Measurements from ENCODE around the gene NPL. TPM values are rescaled to one million over a fixed set of nuclear protein-coding genes. Genes with fewer than 3 reads are reported as not detected.

Gene NPL
- total and polyA plus RNA-seq, 2 donors (not counting 3 experiments of a cell fraction or from before 2014, with no cell fraction given): 0.14 to 0.75 TPM

DNA sequence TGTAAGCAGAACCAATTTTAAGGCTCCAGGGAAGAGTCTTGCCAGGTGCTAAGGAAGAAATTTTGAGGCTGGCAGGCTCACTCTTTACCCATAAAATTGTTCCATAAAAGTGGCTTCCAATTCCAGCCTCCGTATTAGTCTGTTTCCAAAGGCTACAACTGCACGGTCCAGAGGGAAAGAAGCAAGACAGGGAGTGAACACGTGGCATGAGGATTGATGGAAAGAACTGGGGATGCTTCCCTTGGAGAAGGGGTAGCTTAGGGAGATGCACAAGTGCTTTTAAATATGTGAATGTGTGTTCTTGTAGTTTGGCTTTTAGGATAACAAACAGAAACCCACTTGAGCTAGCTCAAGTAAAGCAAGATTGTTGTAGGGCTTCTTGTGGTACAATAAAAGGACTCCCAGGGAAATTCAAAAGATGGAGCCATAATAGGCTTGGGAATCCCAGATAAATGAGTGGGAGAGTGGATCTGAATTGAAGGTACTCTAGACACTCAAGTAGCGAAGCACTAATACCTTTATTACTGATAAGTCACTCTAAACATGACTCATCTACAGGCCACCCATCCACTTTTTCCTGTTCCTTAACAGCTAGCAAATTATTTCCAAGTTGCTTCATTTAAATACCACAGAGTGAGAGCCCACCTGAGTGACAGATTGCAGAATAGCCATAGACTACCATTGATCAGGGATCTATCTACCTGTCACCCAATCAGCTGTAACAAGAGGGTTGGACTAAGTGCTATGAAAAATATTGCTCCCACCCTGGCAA, 34.8 kb upstream of the NPL start:
- ChIA-PET CTCF (interaction anchor here (1.0 to 1.4 kb wide), 3 partner anchors 10 to 32 kb away, joined by 3 read pairs; no protein-coding TSS in a partner anchor), POLR2A (no interaction called here)
- H3K4me3 ChIP-seq (replicated peaks in 1 of 3; ENCODE audit: insufficient read depth in 1 of 3, low read depth in 1 of 3, low read length in 3 of 3): no peak overlapping the region
- H3K4me1 ChIP-seq (ENCODE audit: control insufficient read depth, extremely low read depth, insufficient read depth, low read length): no peaks in the 10 kb centered on the region
- no TSS peak for BruUV-seq (replicated peaks)
- H3K36me3 ChIP-seq (ENCODE audit: control insufficient read depth in 2 of 2, extremely low read depth in 1 of 2, insufficient read depth in 2 of 2, low read length in 2 of 2): no peaks in the 10 kb centered on the region
- H3K9me1 ChIP-seq (replicated peaks; ENCODE audit: control insufficient read depth, extremely low read depth, insufficient read depth, low read length): no peaks in the 10 kb centered on the region
- no peak overlapping the region for H3K27ac ChIP-seq (ENCODE audit: insufficient read depth, low read depth, low read length)
- no peaks in the 10 kb centered on the region for H4K20me1 ChIP-seq (replicated peaks; ENCODE audit: control insufficient read depth, extremely low read depth, insufficient read depth, low read length)
- dilution Hi-C loops (cut with MboI; ENCODE audit: extremely low pct_ligation_motif_present, low sequenced_read_pairs) (no loop called here), intact Hi-C loops (cut with micrococcal nuclease) (no loop called here)
- no peak for FAIRE-seq
- H2AFZ ChIP-seq (ENCODE audit: low read depth, low read length): no peak overlapping the region
- no peak for TF ChIP-seq EZH2 (IDR thresholded peaks at IDR 0.05; ENCODE audit: borderline replicate concordance, low read depth, low read length, severe bottlenecking)
- TF ChIP-seq FOS (IDR thresholded peaks at IDR 0.05; ENCODE audit: borderline replicate concordance, insufficient read depth, low read length): peak; percentile 8
- no peak for TF ChIP-seq GATA2 (IDR thresholded peaks at IDR 0.05; ENCODE audit: insufficient read depth, insufficient read length, low read depth, low read length)
- TF ChIP-seq, protein P1, sequence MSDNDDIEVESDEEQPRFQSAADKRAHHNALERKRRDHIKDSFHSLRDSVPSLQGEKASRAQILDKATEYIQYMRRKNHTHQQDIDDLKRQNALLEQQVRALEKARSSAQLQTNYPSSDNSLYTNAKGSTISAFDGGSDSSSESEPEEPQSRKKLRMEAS (IDR thresholded peaks at IDR 0.05; ENCODE audit: insufficient read depth, insufficient read length): no peak
- no peak for TF ChIP-seq JUN (IDR thresholded peaks at IDR 0.05; ENCODE audit: borderline replicate concordance, insufficient read depth, insufficient read length, low read depth)
- no peaks in the 10 kb centered on the region for H3K9me3 ChIP-seq (replicated peaks; ENCODE audit: control insufficient read depth, insufficient read depth, low read length)
- no peak overlapping the region for H3K9ac ChIP-seq (replicated peaks; ENCODE audit: extremely low read depth, insufficient read depth, low read length)
- H3K27me3 ChIP-seq (ENCODE audit: control insufficient read depth in 2 of 2, insufficient read depth in 2 of 2, low read length in 2 of 2): no peaks in the 10 kb centered on the region
- no peaks in the 10 kb centered on the region for H3K79me2 ChIP-seq (ENCODE audit: control insufficient read depth, insufficient read depth, low read length)
- no peak for DNase-seq (ENCODE audit: low read depth, low spot score)
- no peak overlapping the region for H3K4me2 ChIP-seq (ENCODE audit: insufficient read depth, low read length)

DNA sequence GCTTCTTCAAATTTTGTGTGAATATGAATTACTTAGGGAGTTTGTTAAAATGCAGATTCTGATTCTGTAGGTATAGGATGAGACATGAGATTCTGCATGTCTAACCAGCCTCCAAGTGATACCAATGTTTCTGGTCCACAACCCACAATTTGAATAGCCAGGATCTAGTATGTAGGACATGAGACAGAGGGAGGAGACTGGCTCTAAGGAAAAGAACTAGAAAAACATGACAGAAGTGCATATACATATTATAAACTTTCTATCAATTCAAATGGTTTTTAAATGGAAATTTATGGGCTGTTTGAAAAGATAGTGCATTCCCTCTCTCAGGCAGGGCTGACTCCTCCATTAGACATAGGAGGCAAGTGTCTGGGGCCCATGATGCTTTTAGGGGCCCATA, 33.9 kb upstream of the NPL start:
- CTCF ChIA-PET: interaction anchor here (1.0 to 1.4 kb wide), 3 partner anchors 9 to 31 kb away, joined by 3 read pairs; no protein-coding TSS in a partner anchor
- no peak overlapping the region for H2AFZ ChIP-seq (ENCODE audit: low read depth, low read length)
- no peak overlapping the region for H3K4me3 ChIP-seq (replicated peaks in 1 of 3; ENCODE audit: insufficient read depth in 1 of 3, low read depth in 1 of 3, low read length in 3 of 3)
- BruUV-seq (replicated peaks): no TSS peak
- intact Hi-C loops (cut with micrococcal nuclease) (no loop called here), dilution Hi-C loops (cut with MboI; ENCODE audit: extremely low pct_ligation_motif_present, low sequenced_read_pairs) (no loop called here)
- no peak overlapping the region for H3K4me2 ChIP-seq (ENCODE audit: insufficient read depth, low read length)
- TF ChIP-seq, protein P2, sequence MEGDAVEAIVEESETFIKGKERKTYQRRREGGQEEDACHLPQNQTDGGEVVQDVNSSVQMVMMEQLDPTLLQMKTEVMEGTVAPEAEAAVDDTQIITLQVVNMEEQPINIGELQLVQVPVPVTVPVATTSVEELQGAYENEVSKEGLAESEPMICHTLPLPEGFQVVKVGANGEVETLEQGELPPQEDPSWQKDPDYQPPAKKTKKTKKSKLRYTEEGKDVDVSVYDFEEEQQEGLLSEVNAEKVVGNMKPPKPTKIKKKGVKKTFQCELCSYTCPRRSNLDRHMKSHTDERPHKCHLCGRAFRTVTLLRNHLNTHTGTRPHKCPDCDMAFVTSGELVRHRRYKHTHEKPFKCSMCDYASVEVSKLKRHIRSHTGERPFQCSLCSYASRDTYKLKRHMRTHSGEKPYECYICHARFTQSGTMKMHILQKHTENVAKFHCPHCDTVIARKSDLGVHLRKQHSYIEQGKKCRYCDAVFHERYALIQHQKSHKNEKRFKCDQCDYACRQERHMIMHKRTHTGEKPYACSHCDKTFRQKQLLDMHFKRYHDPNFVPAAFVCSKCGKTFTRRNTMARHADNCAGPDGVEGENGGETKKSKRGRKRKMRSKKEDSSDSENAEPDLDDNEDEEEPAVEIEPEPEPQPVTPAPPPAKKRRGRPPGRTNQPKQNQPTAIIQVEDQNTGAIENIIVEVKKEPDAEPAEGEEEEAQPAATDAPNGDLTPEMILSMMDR (IDR thresholded peaks at IDR 0.05; ENCODE audit: extremely low read depth in 1 of 2, insufficient read depth in 1 of 2, low read depth in 1 of 2, low read length in 2 of 2): no peak
- TF ChIP-seq GATA2 (IDR thresholded peaks at IDR 0.05; ENCODE audit: insufficient read depth, insufficient read length, low read depth, low read length) (no peak), EZH2 (IDR thresholded peaks at IDR 0.05; ENCODE audit: borderline replicate concordance, low read depth, low read length, severe bottlenecking) (no peak), FOS (IDR thresholded peaks at IDR 0.05; ENCODE audit: borderline replicate concordance, insufficient read depth, low read length) (no peak), JUN (IDR thresholded peaks at IDR 0.05; ENCODE audit: borderline replicate concordance, insufficient read depth, insufficient read length, low read depth) (no peak), MYC (IDR thresholded peaks at IDR 0.05; ENCODE audit: low read depth, low read length) (no peak), POLR2A (IDR thresholded peaks at IDR 0.05; ENCODE audit: low read depth, low read length) (no peak), POLR2AphosphoS5 (IDR thresholded peaks at IDR 0.05; ENCODE audit: insufficient read depth, low read depth, low read length) (no peak)
- TF ChIP-seq, protein P1 (IDR thresholded peaks at IDR 0.05; ENCODE audit: insufficient read depth, insufficient read length): no peak
- no peak overlapping the region for H3K27ac ChIP-seq (ENCODE audit: insufficient read depth, low read depth, low read length)
- no peak for DNase-seq (ENCODE audit: low read depth, low spot score)
- no peaks in the 10 kb centered on the region for H3K36me3 ChIP-seq (ENCODE audit: control insufficient read depth in 2 of 2, extremely low read depth in 1 of 2, insufficient read depth in 2 of 2, low read length in 2 of 2)
- no peaks in the 10 kb centered on the region for H3K4me1 ChIP-seq (ENCODE audit: control insufficient read depth, extremely low read depth, insufficient read depth, low read length)
- no peak for FAIRE-seq
- no peak overlapping the region for H3K9ac ChIP-seq (replicated peaks; ENCODE audit: extremely low read depth, insufficient read depth, low read length)
- H3K9me3 ChIP-seq (replicated peaks; ENCODE audit: control insufficient read depth, insufficient read depth, low read length): no peaks in the 10 kb centered on the region
- H3K27me3 ChIP-seq (ENCODE audit: control insufficient read depth in 2 of 2, insufficient read depth in 2 of 2, low read length in 2 of 2): no peaks in the 10 kb centered on the region
- no peaks in the 10 kb centered on the region for H3K9me1 ChIP-seq (replicated peaks; ENCODE audit: control insufficient read depth, extremely low read depth, insufficient read depth, low read length)
- POLR2A ChIA-PET: no interaction called here
- H4K20me1 ChIP-seq (replicated peaks; ENCODE audit: control insufficient read depth, extremely low read depth, insufficient read depth, low read length): no peaks in the 10 kb centered on the region
- H3K79me2 ChIP-seq (ENCODE audit: control insufficient read depth, insufficient read depth, low read length): no peaks in the 10 kb centered on the region
